Heart left ventricle (tissue), 16 donors: Measurements from ENCODE around the gene MYL6. TPM values are rescaled to one million over a fixed set of nuclear protein-coding genes. Genes with fewer than 3 reads are reported as not detected.
A peak's percentile ranks its signal among the peaks of the same experiment; 100 is the strongest.

Experiments used
- ATAC-seq, 4 donors: fragments of 200-7000 bp; cut with Tn5 transposase; one replicate each; pipeline ENCODE4 v1.9.1; 2020 to 2022; ENCODE audit warnings: moderate library complexity in 4 of 4, mild to moderate bottlenecking in 3 of 4, moderate number of reproducible peaks in 1 of 4
- DNase-seq, 5 donors: peaks; one replicate each; pipeline ENCODE4 v3.0.0-alpha.2; 2020
- H3K27ac ChIP-seq, 12 donors: fragments of 200-600 bp; sonication (generic) in 4 of 12; one replicate each; pipeline versions ENCODE4 v1.5.0 to v1.8.0; 2016 to 2022; ENCODE audit warnings: mild to moderate bottlenecking in 2 of 12
- H3K27me3 ChIP-seq, 9 donors: fragments of 200-600 bp; sonication (generic) in 2 of 9; one replicate each; pipeline versions ENCODE4 v1.5.1 to v1.8.0; 2016 to 2022; ENCODE audit warnings: mild to moderate bottlenecking in 3 of 9
- H3K36me3 ChIP-seq, 9 donors: fragments of 200-600 bp; sonication (generic) in 2 of 9; one replicate each; pipeline versions ENCODE4 v1.5.0 to v1.8.0; 2018 to 2022; ENCODE audit warnings: mild to moderate bottlenecking in 2 of 9
- H3K4me1 ChIP-seq, 12 donors: fragments of 200-600 bp; sonication (generic) in 4 of 12; one replicate each; pipeline versions ENCODE4 v1.5.0 to v1.8.0; 2016 to 2022; ENCODE audit warnings: mild to moderate bottlenecking in 3 of 12
- H3K4me3 ChIP-seq, 12 donors: fragments of 200-600 bp; sonication (generic) in 4 of 12; one replicate each; pipeline versions ENCODE4 v1.5.0 to v1.8.0; 2017 to 2022; ENCODE audit warnings: mild to moderate bottlenecking in 9 of 12, moderate library complexity in 4 of 12
- H3K9me3 ChIP-seq, 12 donors: fragments of 200-600 bp; sonication (generic) in 4 of 12; one replicate each; pipeline versions ENCODE4 v1.5.0 to v1.8.0; 2016 to 2022; ENCODE audit warnings: mild to moderate bottlenecking in 1 of 12
- CTCF ChIP-seq, 12 donors: fragments of 200-600 bp; sonication (generic) in 4 of 12; IDR thresholded peaks; one replicate each; pipeline versions ENCODE4 v1.5.0 to v1.8.0; 2018 to 2022; ENCODE audit warnings: antibody characterized with exemption in 12 of 12, mild to moderate bottlenecking in 5 of 12
- POLR2A ChIP-seq, 2 donors: fragments of 450-650 bp; IDR thresholded peaks; one replicate each; pipeline ENCODE4 v1.6.1; 2017; ENCODE audit warnings: antibody characterized with exemption in 2 of 2, mild to moderate bottlenecking in 2 of 2, moderate library complexity in 2 of 2
- WGBS, 4 donors: extraction: QIAGEN DNeasy Blood & Tissue Kit in 2 of 4; methylation state at CpG; one replicate each; pipeline versions ENCODE4 v1.1.5 to v1.1.7; 2013 to 2018; 5-methylcytosine and 5-hydroxymethylcytosine counted together
- intact Hi-C, 10 donors: fragments of 100-400 bp; cut with DNase I; formaldehyde crosslinking; loops; one replicate each; pipeline versions ENCODE4 v1.11.1 to v1.14.2; 2022
- polyA plus RNA-seq, 2 donors: library from polyadenylated mRNA; stranded (reverse); fragments of 200-250 nt; gene quantifications; one replicate each; pipeline ENCODE4 v1.2.3, GENCODE V29; 2013
- total RNA-seq, 9 donors: library from RNA; depleted of rRNA in 2 of 9; stranded (reverse); fragments of >200 nt in 2 of 9; fragmentation: NEBNext Ultra II Directional in 3 of 9; extraction: Animal tissue kit (Norgen Biotek cat#: 25700) in 3 of 9; gene quantifications; one replicate each; pipeline versions ENCODE4 v1.1.0 to v1.2.4, GENCODE V29; 2016 to 2023
- donor health status: ischemic (EF 13 %, LVEDD 7.1; RV severe dilation, severe dysfunction).
- donor health status: healthy with polysubstance abuse.
- donor health status: DM: no; HTN: yes; CAD: no.
- donor health status: DM: no; HTN: no; CAD: no.
- donor health status: ischemic (EF 25% LVEDD 6.9; RV normal size, moderate dysfunction).
- donor health status: ischemic (EF 25% LVEDD 5.7; RV mildly dilated, moderate dysfunction).
- donor health status: healthy.
- donor health status: DM: yes; HTN: yes; CAD: no.
- donor health status: ischemic (EF 35%, LVEDD 5.7; RV mildly dilated, moderate dysfunction).
- donor health status: nonischemic (EF 11% LVEDD 7.7; RV severe dilation, severe dysfunction).
- donor health status: DM: yes; HTN: yes; CAD: no.
- donor health status: PGD.
- donor health status: ischemic (EF 29% LVEDD 5.4; RV normal size, mild dysfunction).
- donor health status: nonischemic (EF 23%, LVEDD 6.1; RV moderate dilation, normal function).

Gene MYL6
- total and polyA plus RNA-seq, 11 donors: 355 to 1,383 (median 718) TPM

GRCh38 chr12:56161690-56162351, 3.7 kb downstream of the MYL6 start:
- TF ChIP-seq CTCF (IDR thresholded peaks at IDR 0.05) (no peak), POLR2A (IDR thresholded peaks at IDR 0.05) (no peak)
- intact Hi-C loops: no loop called here
- peaks cover 4 to 52% (median 33%) of the 10 kb centered on the region in 12 donors for H3K4me1 ChIP-seq
- H3K27me3 ChIP-seq: no peaks in the 10 kb centered on the region
- peak overlapping the region in 6 of 12 donors; percentile 84 to 98 (median 94) for H3K4me3 ChIP-seq
- peaks cover 0 to 77% (median 75%) of the 10 kb centered on the region in 9 donors for H3K36me3 ChIP-seq
- H3K27ac ChIP-seq: peak overlapping the region in 7 of 12 donors; percentile 92 to 98 (median 98)
- DNase-seq (no peak), ATAC-seq (no peak)
- 53 to 66% (median 62%) methylated on average over 10 of the region's 10 CpGs for WGBS, 4 donors
- no peaks in the 10 kb centered on the region for H3K9me3 ChIP-seq

- peaks cover 0 to 86% (median 83%) of the 10 kb centered on the region in 9 donors for H3K36me3 ChIP-seq
Measured at GRCh38 chr12:56162468-56163290, 4.5 kb downstream of the MYL6 start.

GRCh38 chr12:56163533-56164344, 5.6 kb downstream of the MYL6 start:
- peak in 2 of 4 donors; percentile 1 to 4 for ATAC-seq
- H3K9me3 ChIP-seq: no peaks in the 10 kb centered on the region
- H3K27me3 ChIP-seq: no peaks in the 10 kb centered on the region
- peaks cover 0 to 95% (median 92%) of the 10 kb centered on the region in 9 donors for H3K36me3 ChIP-seq
- intact Hi-C loops: no loop called here
- H3K4me3 ChIP-seq: no peak overlapping the region
- no peak for DNase-seq
- no peak for TF ChIP-seq CTCF (IDR thresholded peaks at IDR 0.05)
- TF ChIP-seq POLR2A (IDR thresholded peaks at IDR 0.05): no peak
- H3K4me1 ChIP-seq: peaks cover 4 to 45% (median 27%) of the 10 kb centered on the region in 12 donors
- WGBS, 4 donors: 58 to 66% (median 64%) methylated on average over 9 to 11 of the region's 11 CpGs
- peak overlapping the region in 1 of 12 donors; percentile 98 for H3K27ac ChIP-seq

More at GRCh38 chr12:56162468-56163290, 4.5 kb downstream of the MYL6 start:
- Histone ChIP-seq H3K9me3 (no peaks in the 10 kb centered on the region), H3K4me1 (peaks cover 4 to 45% (median 27%) of the 10 kb centered on the region in 12 donors), H3K27ac (peak overlapping the region in 4 of 12 donors; percentile 6 to 98 (median 70)), H3K4me3 (no peak overlapping the region), H3K27me3 (no peaks in the 10 kb centered on the region)
- no peak for ATAC-seq
- TF ChIP-seq POLR2A (IDR thresholded peaks at IDR 0.05): no peak
- TF ChIP-seq CTCF (IDR thresholded peaks at IDR 0.05): no peak
- 50 to 55% (median 53%) methylated on average over 11 of the region's 11 CpGs for WGBS, 4 donors
- intact Hi-C loops: no loop called here
- no peak for DNase-seq
